ENCODE measurements around the gene KSR1. TPM values are rescaled to one million over a fixed set of nuclear protein-coding genes. Genes with fewer than 3 reads are reported as not detected.

The KSR1 gene
- total and polyA plus RNA-seq, 9 of the 15 experiments (the other 6 are each of a cell fraction or from before 2014, with no cell fraction given): 1.4 to 51.7 (median 18.4) TPM

DNA sequence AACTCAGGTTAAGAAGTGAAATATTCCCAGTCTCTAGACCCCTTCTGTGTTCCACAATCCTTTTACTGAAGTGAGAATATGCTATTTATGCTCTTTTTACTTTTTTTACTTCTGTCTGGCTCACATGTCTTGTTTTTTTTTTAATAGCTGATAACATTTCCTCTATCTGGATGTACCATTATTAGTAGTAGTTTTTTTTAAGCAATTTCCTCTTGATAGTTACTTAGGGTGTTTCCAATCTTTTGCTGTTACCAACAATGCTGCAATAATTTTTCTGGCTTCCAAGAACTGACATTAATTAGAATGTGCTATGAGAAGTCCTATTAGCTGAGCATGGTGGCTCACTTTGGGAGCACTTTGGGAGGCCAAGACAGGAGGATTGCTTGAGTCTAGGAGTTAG lies 32.0 kb downstream of the KSR1 start:
- Histone ChIP-seq H3K79me2 (ENCODE audit: control insufficient read depth, insufficient read depth, low read length) (peaks cover 63% of the 10 kb centered on the region), H3K9ac (ENCODE audit: insufficient read depth in 1 of 2, low read depth in 2 of 2, low read length in 2 of 2) (no peak overlapping the region), H3K4me1 (replicated peaks in 1 of 2; ENCODE audit: control insufficient read depth in 2 of 2, insufficient read depth in 2 of 2, low read length in 2 of 2) (peaks cover 21 to 29% of the 10 kb centered on the region in 2 experiments; a peak in 4 of 5 replicates), H3K9me3 (replicated peaks; ENCODE audit: control insufficient read depth, insufficient read depth, low read depth, low read length) (0 out of 2 replicates have a peak, but pooled peaks cover 3% of the 10 kb centered on the region), H3K27ac (ENCODE audit: extremely low read depth, low read depth, low read length) (no peak overlapping the region), H3K36me3 (ENCODE audit: control insufficient read depth, insufficient read depth, low read length) (peaks cover 42% of the 10 kb centered on the region), H3K27me3 (ENCODE audit: control insufficient read depth in 2 of 2, insufficient read depth in 2 of 2, low read length in 2 of 2) (no peaks in the 10 kb centered on the region), H2AFZ (ENCODE audit: low read depth, low read length) (no peak overlapping the region), H4K20me1 (replicated peaks; ENCODE audit: control insufficient read depth, insufficient read depth, low read length) (no peaks in the 10 kb centered on the region), H3K4me2 (ENCODE audit: insufficient read depth, low read length) (no peak overlapping the region), H3K4me3 (no peak overlapping the region), H3K9me1 (ENCODE audit: control insufficient read depth, insufficient read depth, low read length) (no peaks in the 10 kb centered on the region)
- ChIA-PET POLR2A (interaction anchor here (1.1 to 1.7 kb wide), 4 partner anchors 8 to 93 kb away, joined by 3 to 6 read pairs (median 4); no protein-coding TSS in a partner anchor), CTCF (ENCODE audit: low intra/inter-chr PET ratio) (no interaction called here)
- intact Hi-C loops (cut with micrococcal nuclease) (no loop called here), in situ Hi-C loops (cut with MboI) (no loop called here)
- BruUV-seq (replicated peaks): no TSS peak
- ATAC-seq: no peak
- TF ChIP-seq FOS (IDR thresholded peaks at IDR 0.05; ENCODE audit: extremely low read depth, insufficient read length) (no peak), PHF20 (IDR thresholded peaks at IDR 0.05; ENCODE audit: partially characterized antibody) (no peak), SAFB2 (IDR thresholded peaks at IDR 0.05; ENCODE audit: borderline replicate concordance, low read depth, low read length, severe bottlenecking) (no peak), RFX7 (CRISPR knock-in tag; IDR thresholded peaks at IDR 0.05) (no peak), ZNF311 (CRISPR knock-in tag; IDR thresholded peaks at IDR 0.05) (no peak), BMI1 (IDR thresholded peaks at IDR 0.05; ENCODE audit: low read length) (no peak), CHD4 (IDR thresholded peaks at IDR 0.05; ENCODE audit: insufficient read depth, insufficient replicate concordance, low read depth, low read length, poor library complexity, severe bottlenecking) (no peak), HLTF (IDR thresholded peaks at IDR 0.05) (no peak), FUS (optimal IDR thresholded peaks at IDR 0.05; ENCODE audit: low read depth, low read length) (no peak), HEY1 (CRISPR knock-in tag; IDR thresholded peaks at IDR 0.05; ENCODE audit: borderline replicate concordance) (no peak), ZNF282 (CRISPR knock-in tag; IDR thresholded peaks at IDR 0.05) (no peak), EP300 (IDR thresholded peaks at IDR 0.05; ENCODE audit: low read length) (no peak), MEF2D (tag; conservative IDR thresholded peaks at IDR 0.05; ENCODE audit: low read depth) (no peak), SNIP1 (IDR thresholded peaks at IDR 0.05; ENCODE audit: low read depth) (no peak)
- TF ChIP-seq, protein P1, sequence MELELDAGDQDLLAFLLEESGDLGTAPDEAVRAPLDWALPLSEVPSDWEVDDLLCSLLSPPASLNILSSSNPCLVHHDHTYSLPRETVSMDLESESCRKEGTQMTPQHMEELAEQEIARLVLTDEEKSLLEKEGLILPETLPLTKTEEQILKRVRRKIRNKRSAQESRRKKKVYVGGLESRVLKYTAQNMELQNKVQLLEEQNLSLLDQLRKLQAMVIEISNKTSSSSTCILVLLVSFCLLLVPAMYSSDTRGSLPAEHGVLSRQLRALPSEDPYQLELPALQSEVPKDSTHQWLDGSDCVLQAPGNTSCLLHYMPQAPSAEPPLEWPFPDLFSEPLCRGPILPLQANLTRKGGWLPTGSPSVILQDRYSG (tag; conservative IDR thresholded peaks at IDR 0.05; ENCODE audit: low read depth): no peak
- TF ChIP-seq, protein P2, sequence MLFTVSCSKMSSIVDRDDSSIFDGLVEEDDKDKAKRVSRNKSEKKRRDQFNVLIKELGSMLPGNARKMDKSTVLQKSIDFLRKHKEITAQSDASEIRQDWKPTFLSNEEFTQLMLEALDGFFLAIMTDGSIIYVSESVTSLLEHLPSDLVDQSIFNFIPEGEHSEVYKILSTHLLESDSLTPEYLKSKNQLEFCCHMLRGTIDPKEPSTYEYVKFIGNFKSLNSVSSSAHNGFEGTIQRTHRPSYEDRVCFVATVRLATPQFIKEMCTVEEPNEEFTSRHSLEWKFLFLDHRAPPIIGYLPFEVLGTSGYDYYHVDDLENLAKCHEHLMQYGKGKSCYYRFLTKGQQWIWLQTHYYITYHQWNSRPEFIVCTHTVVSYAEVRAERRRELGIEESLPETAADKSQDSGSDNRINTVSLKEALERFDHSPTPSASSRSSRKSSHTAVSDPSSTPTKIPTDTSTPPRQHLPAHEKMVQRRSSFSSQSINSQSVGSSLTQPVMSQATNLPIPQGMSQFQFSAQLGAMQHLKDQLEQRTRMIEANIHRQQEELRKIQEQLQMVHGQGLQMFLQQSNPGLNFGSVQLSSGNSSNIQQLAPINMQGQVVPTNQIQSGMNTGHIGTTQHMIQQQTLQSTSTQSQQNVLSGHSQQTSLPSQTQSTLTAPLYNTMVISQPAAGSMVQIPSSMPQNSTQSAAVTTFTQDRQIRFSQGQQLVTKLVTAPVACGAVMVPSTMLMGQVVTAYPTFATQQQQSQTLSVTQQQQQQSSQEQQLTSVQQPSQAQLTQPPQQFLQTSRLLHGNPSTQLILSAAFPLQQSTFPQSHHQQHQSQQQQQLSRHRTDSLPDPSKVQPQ (CRISPR knock-in tag; IDR thresholded peaks at IDR 0.05; ENCODE audit: borderline replicate concordance): no peak
- FAIRE-seq: no peak
- no peak for DNase-seq (ENCODE audit: extremely low read depth in 1 of 4, low spot score in 3 of 4)
